Tibial nerve (tissue), 3 donors: ENCODE data around the gene SAC3D1.

Experiments used
- POLR2A ChIP-seq, 2 donors: fragments of 450-650 bp; IDR thresholded peaks; one replicate each; pipeline ENCODE4 v1.6.1; 2017; ENCODE audit warnings: antibody characterized with exemption in 2 of 2, mild to moderate bottlenecking in 2 of 2, moderate library complexity in 2 of 2
- TF ChIP-seq, protein P1 (sequence below), 5 experiments: fragments of 200-600 bp in 3 of 5; fragments of 450-650 bp in 2 of 5; sonication (generic) in 3 of 5; IDR thresholded peaks; one replicate each; pipeline ENCODE4 v1.5.1; 2016 to 2019; ENCODE audit warnings: antibody characterized with exemption in 5 of 5, mild to moderate bottlenecking in 3 of 5, moderate library complexity in 2 of 5

DNA sequence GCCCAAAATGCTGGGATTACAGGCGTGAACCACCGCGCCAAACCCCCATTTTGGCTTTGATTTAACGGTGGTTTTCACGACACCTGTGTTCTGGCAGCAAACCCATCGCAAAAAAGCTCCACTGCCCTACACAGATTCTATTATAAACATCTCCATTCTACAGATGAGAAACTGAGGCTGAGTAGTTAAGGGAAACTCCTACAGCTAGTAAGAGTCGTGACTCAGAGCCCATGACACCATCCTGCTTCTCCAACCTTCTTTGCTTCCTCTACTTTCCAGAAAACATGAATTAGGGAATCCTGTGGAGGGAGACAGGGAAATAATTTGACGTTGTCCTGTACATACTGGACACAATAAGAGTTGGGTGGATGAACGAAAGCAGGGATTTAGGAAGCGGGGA lies 14.2 kb upstream of the SAC3D1 start:
- TF ChIP-seq, protein P1, sequence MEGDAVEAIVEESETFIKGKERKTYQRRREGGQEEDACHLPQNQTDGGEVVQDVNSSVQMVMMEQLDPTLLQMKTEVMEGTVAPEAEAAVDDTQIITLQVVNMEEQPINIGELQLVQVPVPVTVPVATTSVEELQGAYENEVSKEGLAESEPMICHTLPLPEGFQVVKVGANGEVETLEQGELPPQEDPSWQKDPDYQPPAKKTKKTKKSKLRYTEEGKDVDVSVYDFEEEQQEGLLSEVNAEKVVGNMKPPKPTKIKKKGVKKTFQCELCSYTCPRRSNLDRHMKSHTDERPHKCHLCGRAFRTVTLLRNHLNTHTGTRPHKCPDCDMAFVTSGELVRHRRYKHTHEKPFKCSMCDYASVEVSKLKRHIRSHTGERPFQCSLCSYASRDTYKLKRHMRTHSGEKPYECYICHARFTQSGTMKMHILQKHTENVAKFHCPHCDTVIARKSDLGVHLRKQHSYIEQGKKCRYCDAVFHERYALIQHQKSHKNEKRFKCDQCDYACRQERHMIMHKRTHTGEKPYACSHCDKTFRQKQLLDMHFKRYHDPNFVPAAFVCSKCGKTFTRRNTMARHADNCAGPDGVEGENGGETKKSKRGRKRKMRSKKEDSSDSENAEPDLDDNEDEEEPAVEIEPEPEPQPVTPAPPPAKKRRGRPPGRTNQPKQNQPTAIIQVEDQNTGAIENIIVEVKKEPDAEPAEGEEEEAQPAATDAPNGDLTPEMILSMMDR (IDR thresholded peaks at IDR 0.05): no peak
- TF ChIP-seq POLR2A (IDR thresholded peaks at IDR 0.05): no peak
